ENCODE measurements around the gene ARPC5.

The ARPC5 gene

GRCh38 chr1:183572721-183573120 is 62.9 kb downstream of the ARPC5 start:
- no peak for TF ChIP-seq CTCF (IDR thresholded peaks at IDR 0.05; ENCODE audit: low read depth, low read length, missing control alignments)
- no peak overlapping the region for H3K4me3 ChIP-seq (ENCODE audit: low read depth, low read length)
- DNase-seq (ENCODE audit: low read depth), result no peak

- no peak for DNase-seq (ENCODE audit: low read depth)
- no peak overlapping the region for H3K4me3 ChIP-seq (ENCODE audit: low read depth, low read length)
- TF ChIP-seq CTCF (IDR thresholded peaks at IDR 0.05; ENCODE audit: low read depth, low read length, missing control alignments), result no peak
These were observed 63.8 kb downstream of the ARPC5 start for GRCh38 chr1:183571678-183572268.

Data from GM12864 (cell line).